Heart right ventricle (tissue), 16 donors: ENCODE measurements around the gene KCNA10. TPM values are rescaled to one million over a fixed set of nuclear protein-coding genes. Genes with fewer than 3 reads are reported as not detected.
A peak's percentile ranks its signal among the peaks of the same experiment; 100 is the strongest.

Experiments
- ATAC-seq, 8 donors: fragments of 200-7000 bp; cut with Tn5 transposase; one replicate each; pipeline ENCODE4 v1.9.1; 2020; ENCODE audit warnings: mild to moderate bottlenecking in 8 of 8, moderate library complexity in 8 of 8, moderate number of reproducible peaks in 1 of 8
- DNase-seq, 2 donors: peaks; one replicate each; pipeline ENCODE4 v3.0.0-alpha.2; 2020
- H3K27ac ChIP-seq, 10 donors: fragments of 200-600 bp; sonication (generic) in 2 of 10; one replicate each; pipeline versions ENCODE4 v1.5.0 to v1.8.0; 2020 to 2022; ENCODE audit warnings: mild to moderate bottlenecking in 3 of 10
- H3K27me3 ChIP-seq, 7 donors: fragments of 200-600 bp; one replicate each; pipeline ENCODE4 v1.8.0; 2021 to 2022; ENCODE audit warnings: mild to moderate bottlenecking in 2 of 7
- H3K36me3 ChIP-seq, 9 donors: fragments of 200-600 bp; sonication (generic) in 1 of 9; one replicate each; pipeline versions ENCODE4 v1.5.0 to v1.8.0; 2020 to 2022; ENCODE audit warnings: mild to moderate bottlenecking in 2 of 9
- H3K4me1 ChIP-seq, 9 donors: fragments of 200-600 bp; sonication (generic) in 1 of 9; one replicate each; pipeline versions ENCODE4 v1.5.0 to v1.8.0; 2020 to 2022; ENCODE audit warnings: mild to moderate bottlenecking in 4 of 9
- H3K4me3 ChIP-seq, 10 donors: fragments of 200-600 bp; sonication (generic) in 2 of 10; one replicate each; pipeline versions ENCODE4 v1.5.0 to v1.8.0; 2020 to 2022; ENCODE audit warnings: mild to moderate bottlenecking in 7 of 10, moderate library complexity in 2 of 10
- H3K9me3 ChIP-seq, 11 donors: fragments of 200-600 bp in 10 of 11; sonication (generic) in 2 of 11; one replicate each; pipeline versions ENCODE4 v1.5.0 to v1.8.0; 2013 to 2022; ENCODE audit warnings: mild to moderate bottlenecking in 2 of 11, control low read depth in 1 of 11, moderate library complexity in 1 of 11
- CTCF ChIP-seq, 9 donors: fragments of 200-600 bp; sonication (generic) in 2 of 9; IDR thresholded peaks; one replicate each; pipeline versions ENCODE4 v1.5.0 to v1.8.0; 2021 to 2022; ENCODE audit warnings: antibody characterized with exemption in 9 of 9, mild to moderate bottlenecking in 5 of 9, moderate library complexity in 1 of 9
- WGBS, 2 donors: extraction: QIAGEN DNeasy Blood & Tissue Kit; methylation state at CpG; one replicate each; pipeline ENCODE4 v1.1.7; 2013; ENCODE audit warnings: inconsistent platforms in 1 of 2; 5-methylcytosine and 5-hydroxymethylcytosine counted together
- intact Hi-C, 10 donors: fragments of 100-400 bp; cut with DNase I; formaldehyde crosslinking; loops; one replicate each; pipeline versions ENCODE4 v1.11.1 to v1.14.2; 2022
- polyA plus RNA-seq, 2 donors: library from polyadenylated mRNA; stranded (reverse); fragments of 200-250 nt; gene quantifications; one replicate each; pipeline ENCODE4 v1.2.3, GENCODE V29; 2013
- total RNA-seq, 10 donors: library from RNA; stranded (reverse); fragmentation: NEBNext Ultra II Directional in 3 of 10; extraction: Animal tissue kit (Norgen Biotek cat#: 25700) in 3 of 10; gene quantifications; one replicate each; pipeline versions ENCODE4 v1.2.1 to v1.2.4, GENCODE V29; 2021 to 2023
- donor health status: Arrhythmogenic right ventricular cardiomyopathy.
- donor health status: ischemic (EF 13 %, LVEDD 7.1; RV severe dilation, severe dysfunction).
- donor health status: healthy with polysubstance abuse.
- donor health status: DM: no; HTN: yes; CAD: no.
- donor health status: DM: no; HTN: no; CAD: no.
- donor health status: ischemic (EF 25% LVEDD 6.9; RV normal size, moderate dysfunction).
- donor health status: ischemic (EF 25% LVEDD 5.7; RV mildly dilated, moderate dysfunction).
- donor health status: healthy.
- donor health status: DM: yes; HTN: yes; CAD: no.
- donor health status: Ischemic cardiomyopathy.
- donor health status: ischemic (EF 35%, LVEDD 5.7; RV mildly dilated, moderate dysfunction).
- donor health status: nonischemic (EF 11% LVEDD 7.7; RV severe dilation, severe dysfunction).
- donor health status: DM: yes; HTN: yes; CAD: no.
- donor health status: PGD.
- donor health status: ischemic (EF 29% LVEDD 5.4; RV normal size, mild dysfunction).
- donor health status: nonischemic (EF 23%, LVEDD 6.1; RV moderate dilation, normal function).

The KCNA10 gene
- total and polyA plus RNA-seq, 12 donors: not detected

- intact Hi-C loops: loop anchor here in 1 of 10 donors (10.0 kb wide), 1 partner anchor 170 kb away; no protein-coding TSS in a partner anchor
- DNase-seq: no peak
- TF ChIP-seq CTCF (IDR thresholded peaks at IDR 0.05): no peak
These were observed 34.2 kb downstream of the KCNA10 start for GRCh38 chr1:110484801-110485200.

GRCh38 chr1:110483308-110483685, 35.7 kb downstream of the KCNA10 start:
- no peak for TF ChIP-seq CTCF (IDR thresholded peaks at IDR 0.05)
- no peak for DNase-seq
- Histone ChIP-seq H3K27me3 (peaks cover 0 to 12% (median 0%) of the 10 kb centered on the region in 7 donors), H3K4me3 (no peak overlapping the region), H3K9me3 (no peaks in the 10 kb centered on the region), H3K4me1 (peaks cover 0 to 26% (median 10%) of the 10 kb centered on the region in 9 donors), H3K36me3 (no peaks in the 10 kb centered on the region), H3K27ac (no peak overlapping the region)
- 69 to 71% methylated on average over 9 of the region's 9 CpGs for WGBS, 2 donors
- intact Hi-C loops: loop anchor here in 1 of 10 donors (10.0 kb wide), 1 partner anchor 168 kb away; no protein-coding TSS in a partner anchor
- no peak for ATAC-seq

More at GRCh38 chr1:110484801-110485200, 34.2 kb downstream of the KCNA10 start:
- Histone ChIP-seq H3K27me3 (peaks cover 0 to 12% (median 0%) of the 10 kb centered on the region in 7 donors), H3K9me3 (no peaks in the 10 kb centered on the region), H3K4me3 (no peak overlapping the region), H3K27ac (no peak overlapping the region), H3K36me3 (no peaks in the 10 kb centered on the region), H3K4me1 (peaks cover 0 to 26% (median 10%) of the 10 kb centered on the region in 9 donors)
- no peak for ATAC-seq
- 87% methylated on average over 12 of the region's 12 CpGs for WGBS, 2 donors

- no peak overlapping the region for H3K4me3 ChIP-seq
- H3K9me3 ChIP-seq: no peaks in the 10 kb centered on the region
- H3K27me3 ChIP-seq: peaks cover 0 to 12% (median 0%) of the 10 kb centered on the region in 7 donors
- DNase-seq (no peak), ATAC-seq (no peak)
- intact Hi-C loops: loop anchor here in 1 of 10 donors (10.0 kb wide), 1 partner anchor 168 kb away; no protein-coding TSS in a partner anchor
- no peak for TF ChIP-seq CTCF (IDR thresholded peaks at IDR 0.05)
- H3K4me1 ChIP-seq: peaks cover 0 to 26% (median 10%) of the 10 kb centered on the region in 9 donors
- no peaks in the 10 kb centered on the region for H3K36me3 ChIP-seq
- WGBS, 2 donors: 54 to 60% methylated on average over 18 of the region's 18 CpGs
- no peak overlapping the region for H3K27ac ChIP-seq
These were observed 36.2 kb downstream of the KCNA10 start for GRCh38 chr1:110482662-110483307.

- 38 to 42% methylated on average over 12 of the region's 12 CpGs for WGBS, 2 donors
- no peak for TF ChIP-seq CTCF (IDR thresholded peaks at IDR 0.05)
- DNase-seq (no peak), ATAC-seq (peak in 4 of 8 donors; percentile 25 to 32 (median 26))
- Histone ChIP-seq H3K27me3 (peaks cover 0 to 12% (median 0%) of the 10 kb centered on the region in 7 donors), H3K4me3 (no peak overlapping the region), H3K27ac (no peak overlapping the region), H3K36me3 (no peaks in the 10 kb centered on the region), H3K4me1 (peaks cover 0 to 33% (median 10%) of the 10 kb centered on the region in 9 donors), H3K9me3 (no peaks in the 10 kb centered on the region)
- intact Hi-C loops: loop anchor here in 1 of 10 donors (10.0 kb wide), 1 partner anchor 167 kb away; no protein-coding TSS in a partner anchor
These were observed 36.9 kb downstream of the KCNA10 start for GRCh38 chr1:110481968-110482623.
